GM23338 (cell line): Measurements from ENCODE around the gene DPH5.

Source experiments
- EZH2 ChIP-seq: fragments of 200-600 bp; sonication (generic); IDR thresholded peaks from one replicate; pipeline ENCODE4 v1.8.0; 2017; ENCODE audit warnings: antibody characterized with exemption, mild to moderate bottlenecking, low read depth; ENCODE audit not compliant: unreplicated experiment
- EZH2phosphoT487 ChIP-seq: fragments of 200-600 bp; sonication (generic); IDR thresholded peaks from one replicate; pipeline ENCODE4 v1.8.1; 2018; ENCODE audit warnings: antibody characterized with exemption; ENCODE audit not compliant: unreplicated experiment
- JUNB ChIP-seq: IDR thresholded peaks from one replicate; pipeline ENCODE4 v1.6.1; 2016; ENCODE audit warnings: antibody characterized with exemption; ENCODE audit not compliant: unreplicated experiment
- POLR2AphosphoS5 ChIP-seq: IDR thresholded peaks from 2 replicates; pipeline ENCODE4 v1.6.1; 2016; ENCODE audit warnings: antibody characterized with exemption, low read depth
- STAT1 ChIP-seq: IDR thresholded peaks from one replicate; pipeline ENCODE4 v1.6.1; 2016; ENCODE audit warnings: antibody characterized with exemption; ENCODE audit not compliant: unreplicated experiment
- TF ChIP-seq, protein P1 (sequence below), 2 experiments: fragments of 200-600 bp in 1 of 2; sonication (generic) in 1 of 2; conservative IDR thresholded peaks; 2 replicates each; pipeline versions ENCODE4 v1.5.1 to v1.6.1; 2016 to 2017; ENCODE audit warnings: antibody characterized with exemption in 2 of 2, low read depth in 2 of 2, mild to moderate bottlenecking in 2 of 2, moderate library complexity in 1 of 2
- TF ChIP-seq, protein P2 (sequence below): IDR thresholded peaks from one replicate; pipeline ENCODE4 v1.6.1; 2018; ENCODE audit warnings: antibody characterized with exemption; ENCODE audit not compliant: unreplicated experiment
- TF ChIP-seq, protein P3 (sequence below): IDR thresholded peaks from 2 replicates; pipeline ENCODE4 v1.6.1; 2016; ENCODE audit warnings: antibody characterized with exemption

DNA sequence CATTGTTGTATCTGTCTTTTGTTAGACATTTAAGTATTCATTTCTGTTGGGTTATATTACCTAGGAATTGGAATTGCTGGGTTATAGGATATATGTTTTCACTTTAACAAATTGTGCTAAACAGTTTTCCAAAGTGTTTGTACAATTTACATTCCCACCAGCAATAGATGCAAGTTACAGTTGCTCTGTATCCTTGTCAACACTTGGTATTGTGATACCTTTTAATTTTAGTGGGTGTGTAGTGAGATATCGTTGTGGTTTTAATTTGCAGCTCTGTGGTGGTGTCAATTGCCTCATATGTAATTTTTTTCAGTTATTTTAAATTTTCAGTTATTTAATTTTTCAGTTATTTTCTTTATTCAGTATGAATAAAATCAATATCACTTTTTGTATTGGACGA is 7.4 kb upstream of the DPH5 start:
- TF ChIP-seq POLR2AphosphoS5 (no peak), EZH2 (no peak), EZH2phosphoT487 (no peak), STAT1 (no peak), JUNB (no peak)
- TF ChIP-seq, protein P1, sequence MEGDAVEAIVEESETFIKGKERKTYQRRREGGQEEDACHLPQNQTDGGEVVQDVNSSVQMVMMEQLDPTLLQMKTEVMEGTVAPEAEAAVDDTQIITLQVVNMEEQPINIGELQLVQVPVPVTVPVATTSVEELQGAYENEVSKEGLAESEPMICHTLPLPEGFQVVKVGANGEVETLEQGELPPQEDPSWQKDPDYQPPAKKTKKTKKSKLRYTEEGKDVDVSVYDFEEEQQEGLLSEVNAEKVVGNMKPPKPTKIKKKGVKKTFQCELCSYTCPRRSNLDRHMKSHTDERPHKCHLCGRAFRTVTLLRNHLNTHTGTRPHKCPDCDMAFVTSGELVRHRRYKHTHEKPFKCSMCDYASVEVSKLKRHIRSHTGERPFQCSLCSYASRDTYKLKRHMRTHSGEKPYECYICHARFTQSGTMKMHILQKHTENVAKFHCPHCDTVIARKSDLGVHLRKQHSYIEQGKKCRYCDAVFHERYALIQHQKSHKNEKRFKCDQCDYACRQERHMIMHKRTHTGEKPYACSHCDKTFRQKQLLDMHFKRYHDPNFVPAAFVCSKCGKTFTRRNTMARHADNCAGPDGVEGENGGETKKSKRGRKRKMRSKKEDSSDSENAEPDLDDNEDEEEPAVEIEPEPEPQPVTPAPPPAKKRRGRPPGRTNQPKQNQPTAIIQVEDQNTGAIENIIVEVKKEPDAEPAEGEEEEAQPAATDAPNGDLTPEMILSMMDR (conservative IDR thresholded peaks at IDR 0.05; ENCODE audit: low read depth in 2 of 2): no peak
- TF ChIP-seq, protein P2, sequence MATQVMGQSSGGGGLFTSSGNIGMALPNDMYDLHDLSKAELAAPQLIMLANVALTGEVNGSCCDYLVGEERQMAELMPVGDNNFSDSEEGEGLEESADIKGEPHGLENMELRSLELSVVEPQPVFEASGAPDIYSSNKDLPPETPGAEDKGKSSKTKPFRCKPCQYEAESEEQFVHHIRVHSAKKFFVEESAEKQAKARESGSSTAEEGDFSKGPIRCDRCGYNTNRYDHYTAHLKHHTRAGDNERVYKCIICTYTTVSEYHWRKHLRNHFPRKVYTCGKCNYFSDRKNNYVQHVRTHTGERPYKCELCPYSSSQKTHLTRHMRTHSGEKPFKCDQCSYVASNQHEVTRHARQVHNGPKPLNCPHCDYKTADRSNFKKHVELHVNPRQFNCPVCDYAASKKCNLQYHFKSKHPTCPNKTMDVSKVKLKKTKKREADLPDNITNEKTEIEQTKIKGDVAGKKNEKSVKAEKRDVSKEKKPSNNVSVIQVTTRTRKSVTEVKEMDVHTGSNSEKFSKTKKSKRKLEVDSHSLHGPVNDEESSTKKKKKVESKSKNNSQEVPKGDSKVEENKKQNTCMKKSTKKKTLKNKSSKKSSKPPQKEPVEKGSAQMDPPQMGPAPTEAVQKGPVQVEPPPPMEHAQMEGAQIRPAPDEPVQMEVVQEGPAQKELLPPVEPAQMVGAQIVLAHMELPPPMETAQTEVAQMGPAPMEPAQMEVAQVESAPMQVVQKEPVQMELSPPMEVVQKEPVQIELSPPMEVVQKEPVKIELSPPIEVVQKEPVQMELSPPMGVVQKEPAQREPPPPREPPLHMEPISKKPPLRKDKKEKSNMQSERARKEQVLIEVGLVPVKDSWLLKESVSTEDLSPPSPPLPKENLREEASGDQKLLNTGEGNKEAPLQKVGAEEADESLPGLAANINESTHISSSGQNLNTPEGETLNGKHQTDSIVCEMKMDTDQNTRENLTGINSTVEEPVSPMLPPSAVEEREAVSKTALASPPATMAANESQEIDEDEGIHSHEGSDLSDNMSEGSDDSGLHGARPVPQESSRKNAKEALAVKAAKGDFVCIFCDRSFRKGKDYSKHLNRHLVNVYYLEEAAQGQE: no peak
- TF ChIP-seq, protein P3, sequence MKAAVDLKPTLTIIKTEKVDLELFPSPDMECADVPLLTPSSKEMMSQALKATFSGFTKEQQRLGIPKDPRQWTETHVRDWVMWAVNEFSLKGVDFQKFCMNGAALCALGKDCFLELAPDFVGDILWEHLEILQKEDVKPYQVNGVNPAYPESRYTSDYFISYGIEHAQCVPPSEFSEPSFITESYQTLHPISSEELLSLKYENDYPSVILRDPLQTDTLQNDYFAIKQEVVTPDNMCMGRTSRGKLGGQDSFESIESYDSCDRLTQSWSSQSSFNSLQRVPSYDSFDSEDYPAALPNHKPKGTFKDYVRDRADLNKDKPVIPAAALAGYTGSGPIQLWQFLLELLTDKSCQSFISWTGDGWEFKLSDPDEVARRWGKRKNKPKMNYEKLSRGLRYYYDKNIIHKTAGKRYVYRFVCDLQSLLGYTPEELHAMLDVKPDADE: no peak
